Measurements from ENCODE around the gene ATP8A2. TPM values are rescaled to one million over a fixed set of nuclear protein-coding genes. Genes with fewer than 3 reads are reported as not detected.

ATP8A2 gene
- total and polyA plus RNA-seq, 9 of the 15 experiments (the other 6 are each of a cell fraction or from before 2014, with no cell fraction given), result under 0.01 to 0.33 (median 0.06) TPM; not detected in 4

- H3K4me2 ChIP-seq (ENCODE audit: insufficient read depth, low read length), result no peak overlapping the region
- no peak for ATAC-seq
- no peaks in the 10 kb centered on the region for H3K4me1 ChIP-seq (replicated peaks in 1 of 2; ENCODE audit: control insufficient read depth in 2 of 2, insufficient read depth in 2 of 2, low read length in 2 of 2)
- no peaks in the 10 kb centered on the region for H3K36me3 ChIP-seq (ENCODE audit: control insufficient read depth, insufficient read depth, low read length)
- ChIA-PET POLR2A (no interaction called here), CTCF (ENCODE audit: low intra/inter-chr PET ratio) (no interaction called here)
- no peaks in the 10 kb centered on the region for H3K9me1 ChIP-seq (ENCODE audit: control insufficient read depth, insufficient read depth, low read length)
- H3K4me3 ChIP-seq, result no peak overlapping the region
- in situ Hi-C loops (cut with MboI), result no loop called here
- no peak for FAIRE-seq
- H4K20me1 ChIP-seq (replicated peaks; ENCODE audit: control insufficient read depth, insufficient read depth, low read length), result no peaks in the 10 kb centered on the region; the same call in 1 of the 2 replicates
- no peak for DNase-seq (ENCODE audit: extremely low read depth in 1 of 4, low spot score in 3 of 4)
- intact Hi-C loops (cut with micrococcal nuclease), result no loop called here
- no peaks in the 10 kb centered on the region for H3K79me2 ChIP-seq (ENCODE audit: control insufficient read depth, insufficient read depth, low read length)
- peaks cover 0 to 5% of the 10 kb centered on the region in 2 experiments; a peak in 1 of 5 replicates for H3K27me3 ChIP-seq (ENCODE audit: control insufficient read depth in 2 of 2, insufficient read depth in 2 of 2, low read length in 2 of 2)
- no peak overlapping the region for H3K27ac ChIP-seq (ENCODE audit: extremely low read depth, low read depth, low read length)
- H2AFZ ChIP-seq (ENCODE audit: low read depth, low read length), result no peak overlapping the region
- H3K9ac ChIP-seq (ENCODE audit: insufficient read depth in 1 of 2, low read depth in 2 of 2, low read length in 2 of 2), result no peak overlapping the region
- WGBS (ENCODE audit: insufficient coverage, low coverage, missing lambda C conversion rate), result 0% methylated on average over 2 of the region's 2 CpGs
- no peaks in the 10 kb centered on the region for H3K9me3 ChIP-seq (replicated peaks; ENCODE audit: control insufficient read depth, insufficient read depth, low read depth, low read length)
- no TSS peak for BruUV-seq (replicated peaks)
- no peak for TF ChIP-seq GATAD2A (IDR thresholded peaks at IDR 0.05)
- TF ChIP-seq TAF7 (tag; IDR thresholded peaks at IDR 0.05), result no peak
- TF ChIP-seq EP300 (IDR thresholded peaks at IDR 0.05; ENCODE audit: low read length), result no peak
- no peak for TF ChIP-seq NCOR1 (IDR thresholded peaks at IDR 0.05)
- TF ChIP-seq TARDBP (IDR thresholded peaks at IDR 0.05), result no peak
- no peak for TF ChIP-seq JUN (IDR thresholded peaks at IDR 0.05; ENCODE audit: borderline replicate concordance, low read depth, low read length)
- no peak for TF ChIP-seq JUN (CRISPR knock-in tag; IDR thresholded peaks at IDR 0.05; ENCODE audit: borderline replicate concordance)
- no peak for TF ChIP-seq CHCHD3 (CRISPR knock-in tag; IDR thresholded peaks at IDR 0.05)
- TF ChIP-seq ARNT (IDR thresholded peaks at IDR 0.05), result no peak
- TF ChIP-seq, protein P1, sequence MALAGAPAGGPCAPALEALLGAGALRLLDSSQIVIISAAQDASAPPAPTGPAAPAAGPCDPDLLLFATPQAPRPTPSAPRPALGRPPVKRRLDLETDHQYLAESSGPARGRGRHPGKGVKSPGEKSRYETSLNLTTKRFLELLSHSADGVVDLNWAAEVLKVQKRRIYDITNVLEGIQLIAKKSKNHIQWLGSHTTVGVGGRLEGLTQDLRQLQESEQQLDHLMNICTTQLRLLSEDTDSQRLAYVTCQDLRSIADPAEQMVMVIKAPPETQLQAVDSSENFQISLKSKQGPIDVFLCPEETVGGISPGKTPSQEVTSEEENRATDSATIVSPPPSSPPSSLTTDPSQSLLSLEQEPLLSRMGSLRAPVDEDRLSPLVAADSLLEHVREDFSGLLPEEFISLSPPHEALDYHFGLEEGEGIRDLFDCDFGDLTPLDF (CRISPR knock-in tag; IDR thresholded peaks at IDR 0.05), result no peak
- no peak for TF ChIP-seq ZNF124 (CRISPR knock-in tag; IDR thresholded peaks at IDR 0.05)
- no peak for TF ChIP-seq DNMT1 (IDR thresholded peaks at IDR 0.05)
Observed at GRCh38 chr13:25598421-25598820, 226.6 kb downstream of the ATP8A2 start.

All from K562 (cell line).